HepG2 (cell line): ENCODE measurements around the gene MRFAP1L1. TPM values are rescaled to one million over a fixed set of nuclear protein-coding genes. Genes with fewer than 3 reads are reported as not detected.

ENCODE experiments used
- KAT8 ChIP-seq: IDR thresholded peaks from 2 replicates; pipeline ENCODE4 v1.6.1; 2016; ENCODE audit warnings: missing genetic modification reagents, missing compliant biosample characterization
- NCOA1 ChIP-seq: sonication (generic); formaldehyde crosslinking; IDR thresholded peaks from 2 replicates; pipeline ENCODE4 v1.9.0; 2021; ENCODE audit warnings: missing genetic modification reagents
- NFYB ChIP-seq: sonication (generic); formaldehyde crosslinking; IDR thresholded peaks from 2 replicates; pipeline ENCODE4 v1.4.0; 2020; ENCODE audit warnings: missing genetic modification reagents
- REPIN1 ChIP-seq: sonication (generic); formaldehyde crosslinking; IDR thresholded peaks from 2 replicates; pipeline ENCODE4 v1.8.0; 2022; ENCODE audit warnings: missing genetic modification reagents, low read depth, mild to moderate bottlenecking, borderline replicate concordance
- SALL1 ChIP-seq: sonication (generic); formaldehyde crosslinking; IDR thresholded peaks from 2 replicates; pipeline ENCODE4 v1.8.0; 2022; ENCODE audit warnings: mild to moderate bottlenecking, missing genetic modification reagents
- SRY ChIP-seq: sonication (generic); formaldehyde crosslinking; IDR thresholded peaks from 2 replicates; pipeline ENCODE4 v1.8.0; 2022; ENCODE audit warnings: mild to moderate bottlenecking, missing genetic modification reagents
- STAG1 ChIP-seq: sonication (generic); formaldehyde crosslinking; IDR thresholded peaks from 2 replicates; pipeline ENCODE4 v1.4.0; 2020; ENCODE audit warnings: missing genetic modification reagents
- TARDBP ChIP-seq: sonication (generic); formaldehyde crosslinking; IDR thresholded peaks from 2 replicates; pipeline ENCODE4 v1.8.0; 2022; ENCODE audit warnings: mild to moderate bottlenecking, missing genetic modification reagents
- TBX3 ChIP-seq: fragments of 450-650 bp; IDR thresholded peaks from 2 replicates; pipeline ENCODE4 v1.6.1; 2017; ENCODE audit warnings: antibody characterized with exemption, mild to moderate bottlenecking, inconsistent platforms, borderline replicate concordance
- TEAD3 ChIP-seq: optimal IDR thresholded peaks from 2 replicates; pipeline ENCODE3; 2016; ENCODE audit warnings: borderline replicate concordance
- ZBTB26 ChIP-seq: IDR thresholded peaks from 2 replicates; pipeline ENCODE4 v1.6.1; 2016; ENCODE audit warnings: missing compliant biosample characterization, missing genetic modification reagents, borderline replicate concordance
- ZMYM4 ChIP-seq: sonication (generic); formaldehyde crosslinking; IDR thresholded peaks from 2 replicates; pipeline ENCODE4 v1.8.1; 2023; ENCODE audit warnings: mild to moderate bottlenecking, missing genetic modification reagents
- ZNF224 ChIP-seq: sonication (generic); formaldehyde crosslinking; IDR thresholded peaks from 2 replicates; pipeline ENCODE4 v1.5.0; 2020; ENCODE audit warnings: mild to moderate bottlenecking, missing genetic modification reagents
- ZNF292 ChIP-seq: sonication (generic); formaldehyde crosslinking; IDR thresholded peaks from 2 replicates; pipeline ENCODE4 v1.8.1; 2022; ENCODE audit warnings: mild to moderate bottlenecking, low read depth, missing genetic modification reagents, borderline replicate concordance
- ZNF318 ChIP-seq: sonication (generic); formaldehyde crosslinking; IDR thresholded peaks from 2 replicates; pipeline ENCODE4 v1.4.0; 2020; ENCODE audit warnings: mild to moderate bottlenecking, missing genetic modification reagents
- ZNF343 ChIP-seq: sonication (generic); formaldehyde crosslinking; IDR thresholded peaks from 2 replicates; pipeline ENCODE4 v1.4.0; 2020; ENCODE audit warnings: mild to moderate bottlenecking, missing genetic modification reagents
- ZNF501 ChIP-seq: sonication (generic); formaldehyde crosslinking; IDR thresholded peaks from 2 replicates; pipeline ENCODE4 v1.5.1; 2020; ENCODE audit warnings: mild to moderate bottlenecking, moderate library complexity, missing genetic modification reagents
- ZNF652 ChIP-seq: IDR thresholded peaks from 2 replicates; pipeline ENCODE4 v1.6.1; 2016; ENCODE audit warnings: low read depth, borderline replicate concordance
- ZNF740 ChIP-seq: sonication (generic); formaldehyde crosslinking; IDR thresholded peaks from 2 replicates; pipeline ENCODE4 v1.4.0; 2020; ENCODE audit warnings: missing genetic modification reagents
- ZNF781 ChIP-seq: sonication (generic); formaldehyde crosslinking; IDR thresholded peaks from 2 replicates; pipeline ENCODE4 v1.5.1; 2020; ENCODE audit warnings: borderline replicate concordance, mild to moderate bottlenecking, missing genetic modification reagents; ENCODE audit errors: not compliant biosample characterization
- polyA plus RNA-seq, 8 experiments: library from polyadenylated mRNA; depleted of rRNA in 3 of 8; stranded (reverse) in 7 of 8; unstranded in 1 of 8; fragments of >200 nt; fragmentation: Illumina TruSeq in 4 of 8; extraction: Trizol in 4 of 8; gene quantifications; 2 replicates each; pipeline versions ENCODE4 v1.2.1 to v1.2.3, GENCODE V29; 2011 to 2016; ENCODE audit warnings: low read depth in 4 of 8, missing spikeins in 1 of 8, mixed read lengths in 1 of 8; ENCODE audit not compliant: insufficient read depth in 1 of 8
- total RNA-seq, 5 experiments: library from RNA; depleted of rRNA; stranded (reverse); fragments of >200 nt; fragmentation: Illumina TruSeq; extraction: Trizol; gene quantifications; 2 replicates each; pipeline ENCODE4 v1.2.3, GENCODE V29; 2016; ENCODE audit warnings: low read depth in 1 of 5

MRFAP1L1 gene
- total and polyA plus RNA-seq, 2 of the 13 experiments (the other 11 are each of a cell fraction or from before 2014, with no cell fraction given), result 44.8 to 76.6 TPM

GRCh38 chr4:6687947-6688878 lies 21.5 kb downstream of the MRFAP1L1 start (continued):
- no peak for TF ChIP-seq SALL1
- 0 out of 2 replicates have a peak, but pooled peaks have one; percentile 4 for TF ChIP-seq KAT8 (CRISPR knock-in tag)
- peak; percentile 27; the same call in 1 of the 2 replicates for TF ChIP-seq TBX3
- 0 out of 2 replicates have a peak, but pooled peaks have one; percentile 20 for TF ChIP-seq REPIN1 (CRISPR knock-in tag)
- TF ChIP-seq TARDBP (CRISPR knock-in tag), result peak; percentile 54; the same call in 1 of the 2 replicates
- no peak for TF ChIP-seq SRY (CRISPR knock-in tag)
- TF ChIP-seq NFYB (CRISPR knock-in tag), result no peak
- no peak for TF ChIP-seq ZNF740 (CRISPR knock-in tag)
- TF ChIP-seq STAG1 (CRISPR knock-in tag), result peak; percentile 64
- no peak for TF ChIP-seq ZNF652 (CRISPR knock-in tag)
- 0 out of 2 replicates have a peak, but pooled peaks have one; percentile 27 for TF ChIP-seq ZBTB26 (CRISPR knock-in tag)
- TF ChIP-seq ZNF224 (CRISPR knock-in tag), result no peak
- peak; percentile 64 for TF ChIP-seq ZNF501 (CRISPR knock-in tag)
- TF ChIP-seq ZNF781 (CRISPR knock-in tag), result peak; percentile 3
- peak; percentile 9; the same call in 1 of the 2 replicates for TF ChIP-seq ZNF292 (CRISPR knock-in tag)
- no peak for TF ChIP-seq ZNF318
- TF ChIP-seq NCOA1, result no peak
- 0 out of 2 replicates have a peak, but pooled peaks have one; percentile 65 for TF ChIP-seq ZNF343 (CRISPR knock-in tag)
- peak; percentile 4 for TF ChIP-seq TEAD3 (CRISPR knock-in tag)
- TF ChIP-seq ZMYM4, result 0 out of 2 replicates have a peak, but pooled peaks have one; percentile 2
